HepG2 (cell line): Measurements from ENCODE around the gene COX14. TPM values are rescaled to one million over a fixed set of nuclear protein-coding genes. Genes with fewer than 3 reads are reported as not detected.

Source experiments
- FOXO1 ChIP-seq: sonication (generic); formaldehyde crosslinking; IDR thresholded peaks from 2 replicates; pipeline ENCODE4 v1.4.0; 2020; ENCODE audit warnings: missing genetic modification reagents
- KDM1A ChIP-seq: IDR thresholded peaks from 2 replicates; pipeline ENCODE4 v1.6.1; 2016; ENCODE audit warnings: missing compliant biosample characterization
- NFIC ChIP-seq: IDR thresholded peaks from 2 replicates; pipeline ENCODE4 v1.6.1; 2012; ENCODE audit warnings: mild to moderate bottlenecking, low read length, inconsistent platforms
- REL ChIP-seq: sonication (generic); formaldehyde crosslinking; conservative IDR thresholded peaks from 2 replicates; pipeline ENCODE4 v1.8.0; 2022; ENCODE audit warnings: mild to moderate bottlenecking, missing genetic modification reagents, moderate library complexity
- RNF2 ChIP-seq: fragments of 450-650 bp; conservative IDR thresholded peaks from 2 replicates; pipeline ENCODE4 v1.6.1; 2016; ENCODE audit warnings: low read depth
- SAFB2 ChIP-seq: sonication (generic); formaldehyde crosslinking; IDR thresholded peaks from 2 replicates; pipeline ENCODE4 v1.5.1; 2020; ENCODE audit warnings: missing genetic modification reagents, low read depth, mild to moderate bottlenecking, borderline replicate concordance
- TRIM22 ChIP-seq: fragments of 450-650 bp; IDR thresholded peaks from 2 replicates; pipeline ENCODE4 v1.6.1; 2017
- ZNF292 ChIP-seq: sonication (generic); formaldehyde crosslinking; IDR thresholded peaks from 2 replicates; pipeline ENCODE4 v1.8.1; 2022; ENCODE audit warnings: mild to moderate bottlenecking, low read depth, missing genetic modification reagents, borderline replicate concordance
- polyA plus RNA-seq, 8 experiments: library from polyadenylated mRNA; depleted of rRNA in 3 of 8; stranded (reverse) in 7 of 8; unstranded in 1 of 8; fragments of >200 nt; fragmentation: Illumina TruSeq in 4 of 8; extraction: Trizol in 4 of 8; gene quantifications; 2 replicates each; pipeline versions ENCODE4 v1.2.1 to v1.2.3, GENCODE V29; 2011 to 2016; ENCODE audit warnings: low read depth in 4 of 8, missing spikeins in 1 of 8, mixed read lengths in 1 of 8; ENCODE audit not compliant: insufficient read depth in 1 of 8
- total RNA-seq, 5 experiments: library from RNA; depleted of rRNA; stranded (reverse); fragments of >200 nt; fragmentation: Illumina TruSeq; extraction: Trizol; gene quantifications; 2 replicates each; pipeline ENCODE4 v1.2.3, GENCODE V29; 2016; ENCODE audit warnings: low read depth in 1 of 5
- TF ChIP-seq, protein P1 (sequence below): sonication (generic); formaldehyde crosslinking; IDR thresholded peaks from 2 replicates; pipeline ENCODE4 v1.4.0; 2020; ENCODE audit warnings: missing genetic modification reagents
- TF ChIP-seq, protein P2 (sequence below): sonication (generic); formaldehyde crosslinking; IDR thresholded peaks from 2 replicates; pipeline ENCODE4 v1.5.0; 2020; ENCODE audit warnings: mild to moderate bottlenecking, missing genetic modification reagents
- TF ChIP-seq, protein P3 (sequence below): sonication (generic); formaldehyde crosslinking; IDR thresholded peaks from 2 replicates; pipeline ENCODE4 v1.9.0; 2021; ENCODE audit warnings: missing genetic modification reagents, mild to moderate bottlenecking, borderline replicate concordance
- TF ChIP-seq, protein P4 (sequence below): sonication (generic); formaldehyde crosslinking; IDR thresholded peaks from 2 replicates; pipeline ENCODE4 v1.5.1; 2020; ENCODE audit warnings: mild to moderate bottlenecking, missing genetic modification reagents, borderline replicate concordance
- TF ChIP-seq, protein P5 (sequence below): IDR thresholded peaks from 2 replicates; pipeline ENCODE4 v1.6.1; 2016

The COX14 gene
- total and polyA plus RNA-seq, 2 of the 13 experiments (the other 11 are each of a cell fraction or from before 2014, with no cell fraction given) = 53.0 to 71.6 TPM

DNA sequence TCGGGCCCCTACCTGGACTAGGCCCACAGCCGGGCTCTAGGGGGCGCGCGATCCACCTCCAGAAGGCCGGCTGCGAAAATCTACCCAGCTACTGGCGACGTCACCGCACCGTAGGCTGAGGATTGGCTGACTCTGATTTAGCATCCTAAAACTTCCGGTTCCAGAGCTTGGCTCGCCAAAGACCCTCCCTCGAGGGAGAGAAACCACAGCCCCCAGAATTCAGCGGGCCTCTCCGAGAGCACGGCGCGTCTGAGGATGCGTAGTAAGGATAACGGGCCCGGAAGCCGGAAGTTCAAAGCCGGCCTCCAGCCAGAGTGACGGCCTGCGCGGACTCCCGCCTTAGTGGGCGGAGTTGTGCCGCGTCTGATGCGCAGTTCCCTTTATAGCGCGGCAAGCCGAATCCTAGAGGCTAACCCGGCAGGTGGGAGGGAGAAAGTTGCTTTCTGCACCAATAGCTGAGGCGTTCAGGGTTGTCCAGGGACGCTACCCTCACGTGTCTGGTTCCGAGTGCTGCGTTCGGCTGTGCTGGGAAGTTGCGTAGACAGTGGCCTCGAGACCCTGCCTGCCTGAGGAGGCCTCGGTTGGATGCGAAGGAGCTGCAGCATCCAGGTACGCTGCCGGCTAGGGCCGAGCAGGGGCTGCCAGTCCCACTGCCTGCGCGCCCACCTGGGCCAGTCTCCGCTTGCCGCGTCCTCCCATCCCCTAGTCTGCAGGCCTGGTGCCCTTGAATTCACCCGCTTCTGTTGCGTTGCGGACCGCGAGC is at the start of gene COX14 (continued):
- TF ChIP-seq, protein P1, sequence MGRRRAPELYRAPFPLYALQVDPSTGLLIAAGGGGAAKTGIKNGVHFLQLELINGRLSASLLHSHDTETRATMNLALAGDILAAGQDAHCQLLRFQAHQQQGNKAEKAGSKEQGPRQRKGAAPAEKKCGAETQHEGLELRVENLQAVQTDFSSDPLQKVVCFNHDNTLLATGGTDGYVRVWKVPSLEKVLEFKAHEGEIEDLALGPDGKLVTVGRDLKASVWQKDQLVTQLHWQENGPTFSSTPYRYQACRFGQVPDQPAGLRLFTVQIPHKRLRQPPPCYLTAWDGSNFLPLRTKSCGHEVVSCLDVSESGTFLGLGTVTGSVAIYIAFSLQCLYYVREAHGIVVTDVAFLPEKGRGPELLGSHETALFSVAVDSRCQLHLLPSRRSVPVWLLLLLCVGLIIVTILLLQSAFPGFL (CRISPR knock-in tag) = no peak
- TF ChIP-seq, protein P2, sequence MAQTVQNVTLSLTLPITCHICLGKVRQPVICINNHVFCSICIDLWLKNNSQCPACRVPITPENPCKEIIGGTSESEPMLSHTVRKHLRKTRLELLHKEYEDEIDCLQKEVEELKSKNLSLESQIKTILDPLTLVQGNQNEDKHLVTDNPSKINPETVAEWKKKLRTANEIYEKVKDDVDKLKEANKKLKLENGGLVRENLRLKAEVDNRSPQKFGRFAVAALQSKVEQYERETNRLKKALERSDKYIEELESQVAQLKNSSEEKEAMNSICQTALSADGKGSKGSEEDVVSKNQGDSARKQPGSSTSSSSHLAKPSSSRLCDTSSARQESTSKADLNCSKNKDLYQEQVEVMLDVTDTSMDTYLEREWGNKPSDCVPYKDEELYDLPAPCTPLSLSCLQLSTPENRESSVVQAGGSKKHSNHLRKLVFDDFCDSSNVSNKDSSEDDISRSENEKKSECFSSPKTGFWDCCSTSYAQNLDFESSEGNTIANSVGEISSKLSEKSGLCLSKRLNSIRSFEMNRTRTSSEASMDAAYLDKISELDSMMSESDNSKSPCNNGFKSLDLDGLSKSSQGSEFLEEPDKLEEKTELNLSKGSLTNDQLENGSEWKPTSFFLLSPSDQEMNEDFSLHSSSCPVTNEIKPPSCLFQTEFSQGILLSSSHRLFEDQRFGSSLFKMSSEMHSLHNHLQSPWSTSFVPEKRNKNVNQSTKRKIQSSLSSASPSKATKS (CRISPR knock-in tag) = no peak
- TF ChIP-seq FOXO1 (CRISPR knock-in tag) (0 out of 2 replicates have a peak, but pooled peaks have one; percentile 13), TRIM22 (no peak), SAFB2 (0 out of 2 replicates have a peak, but pooled peaks have one; percentile 65), NFIC (no peak), KDM1A (no peak), RNF2 (peak; percentile 77; the same call in 1 of the 2 replicates), REL (CRISPR knock-in tag) (no peak), ZNF292 (CRISPR knock-in tag) (peak; percentile 92)
- TF ChIP-seq, protein P3, sequence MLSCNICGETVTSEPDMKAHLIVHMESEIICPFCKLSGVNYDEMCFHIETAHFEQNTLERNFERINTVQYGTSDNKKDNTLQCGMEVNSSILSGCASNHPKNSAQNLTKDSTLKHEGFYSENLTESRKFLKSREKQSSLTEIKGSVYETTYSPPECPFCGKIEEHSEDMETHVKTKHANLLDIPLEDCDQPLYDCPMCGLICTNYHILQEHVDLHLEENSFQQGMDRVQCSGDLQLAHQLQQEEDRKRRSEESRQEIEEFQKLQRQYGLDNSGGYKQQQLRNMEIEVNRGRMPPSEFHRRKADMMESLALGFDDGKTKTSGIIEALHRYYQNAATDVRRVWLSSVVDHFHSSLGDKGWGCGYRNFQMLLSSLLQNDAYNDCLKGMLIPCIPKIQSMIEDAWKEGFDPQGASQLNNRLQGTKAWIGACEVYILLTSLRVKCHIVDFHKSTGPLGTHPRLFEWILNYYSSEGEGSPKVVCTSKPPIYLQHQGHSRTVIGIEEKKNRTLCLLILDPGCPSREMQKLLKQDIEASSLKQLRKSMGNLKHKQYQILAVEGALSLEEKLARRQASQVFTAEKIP = no peak
- TF ChIP-seq, protein P4, sequence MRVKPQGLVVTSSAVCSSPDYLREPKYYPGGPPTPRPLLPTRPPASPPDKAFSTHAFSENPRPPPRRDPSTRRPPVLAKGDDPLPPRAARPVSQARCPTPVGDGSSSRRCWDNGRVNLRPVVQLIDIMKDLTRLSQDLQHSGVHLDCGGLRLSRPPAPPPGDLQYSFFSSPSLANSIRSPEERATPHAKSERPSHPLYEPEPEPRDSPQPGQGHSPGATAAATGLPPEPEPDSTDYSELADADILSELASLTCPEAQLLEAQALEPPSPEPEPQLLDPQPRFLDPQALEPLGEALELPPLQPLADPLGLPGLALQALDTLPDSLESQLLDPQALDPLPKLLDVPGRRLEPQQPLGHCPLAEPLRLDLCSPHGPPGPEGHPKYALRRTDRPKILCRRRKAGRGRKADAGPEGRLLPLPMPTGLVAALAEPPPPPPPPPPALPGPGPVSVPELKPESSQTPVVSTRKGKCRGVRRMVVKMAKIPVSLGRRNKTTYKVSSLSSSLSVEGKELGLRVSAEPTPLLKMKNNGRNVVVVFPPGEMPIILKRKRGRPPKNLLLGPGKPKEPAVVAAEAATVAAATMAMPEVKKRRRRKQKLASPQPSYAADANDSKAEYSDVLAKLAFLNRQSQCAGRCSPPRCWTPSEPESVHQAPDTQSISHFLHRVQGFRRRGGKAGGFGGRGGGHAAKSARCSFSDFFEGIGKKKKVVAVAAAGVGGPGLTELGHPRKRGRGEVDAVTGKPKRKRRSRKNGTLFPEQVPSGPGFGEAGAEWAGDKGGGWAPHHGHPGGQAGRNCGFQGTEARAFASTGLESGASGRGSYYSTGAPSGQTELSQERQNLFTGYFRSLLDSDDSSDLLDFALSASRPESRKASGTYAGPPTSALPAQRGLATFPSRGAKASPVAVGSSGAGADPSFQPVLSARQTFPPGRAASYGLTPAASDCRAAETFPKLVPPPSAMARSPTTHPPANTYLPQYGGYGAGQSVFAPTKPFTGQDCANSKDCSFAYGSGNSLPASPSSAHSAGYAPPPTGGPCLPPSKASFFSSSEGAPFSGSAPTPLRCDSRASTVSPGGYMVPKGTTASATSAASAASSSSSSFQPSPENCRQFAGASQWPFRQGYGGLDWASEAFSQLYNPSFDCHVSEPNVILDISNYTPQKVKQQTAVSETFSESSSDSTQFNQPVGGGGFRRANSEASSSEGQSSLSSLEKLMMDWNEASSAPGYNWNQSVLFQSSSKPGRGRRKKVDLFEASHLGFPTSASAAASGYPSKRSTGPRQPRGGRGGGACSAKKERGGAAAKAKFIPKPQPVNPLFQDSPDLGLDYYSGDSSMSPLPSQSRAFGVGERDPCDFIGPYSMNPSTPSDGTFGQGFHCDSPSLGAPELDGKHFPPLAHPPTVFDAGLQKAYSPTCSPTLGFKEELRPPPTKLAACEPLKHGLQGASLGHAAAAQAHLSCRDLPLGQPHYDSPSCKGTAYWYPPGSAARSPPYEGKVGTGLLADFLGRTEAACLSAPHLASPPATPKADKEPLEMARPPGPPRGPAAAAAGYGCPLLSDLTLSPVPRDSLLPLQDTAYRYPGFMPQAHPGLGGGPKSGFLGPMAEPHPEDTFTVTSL = no peak
- TF ChIP-seq, protein P5, sequence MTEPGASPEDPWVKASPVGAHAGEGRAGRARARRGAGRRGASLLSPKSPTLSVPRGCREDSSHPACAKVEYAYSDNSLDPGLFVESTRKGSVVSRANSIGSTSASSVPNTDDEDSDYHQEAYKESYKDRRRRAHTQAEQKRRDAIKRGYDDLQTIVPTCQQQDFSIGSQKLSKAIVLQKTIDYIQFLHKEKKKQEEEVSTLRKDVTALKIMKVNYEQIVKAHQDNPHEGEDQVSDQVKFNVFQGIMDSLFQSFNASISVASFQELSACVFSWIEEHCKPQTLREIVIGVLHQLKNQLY (CRISPR knock-in tag) = no peak
